GM03348 (cell line): ENCODE measurements around the gene SERGEF.

Source experiments
- DNase-seq: peaks from one replicate; pipeline ENCODE4 v3.0.0; 2012; ENCODE audit warnings: low spot score

The SERGEF gene

GRCh38 chr11:17951685-17952388, 61.0 kb downstream of the SERGEF start:
- DNase-seq = no peak

- no peak for DNase-seq
Measured at GRCh38 chr11:17950644-17951043, 62.2 kb downstream of the SERGEF start.

DNA sequence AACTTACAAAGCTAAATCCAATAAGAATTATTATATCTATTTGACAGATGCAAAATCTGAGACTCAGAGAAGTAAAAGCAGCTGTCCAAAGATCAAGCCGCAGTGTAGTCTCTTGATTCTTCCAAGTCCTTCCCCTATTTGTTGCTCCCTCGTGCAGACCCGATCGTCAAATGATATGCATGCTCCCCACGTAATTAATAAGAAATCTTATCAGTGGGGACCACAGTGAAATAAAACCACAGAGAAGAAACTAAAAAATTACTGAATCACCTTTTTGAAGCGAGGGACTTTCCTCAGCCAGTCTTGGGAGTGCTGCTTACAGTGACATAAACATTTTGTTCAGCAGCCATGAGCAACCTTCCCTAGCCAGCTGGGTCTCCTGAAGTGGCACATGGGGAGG, 64.6 kb downstream of the SERGEF start:
- DNase-seq = no peak

DNA sequence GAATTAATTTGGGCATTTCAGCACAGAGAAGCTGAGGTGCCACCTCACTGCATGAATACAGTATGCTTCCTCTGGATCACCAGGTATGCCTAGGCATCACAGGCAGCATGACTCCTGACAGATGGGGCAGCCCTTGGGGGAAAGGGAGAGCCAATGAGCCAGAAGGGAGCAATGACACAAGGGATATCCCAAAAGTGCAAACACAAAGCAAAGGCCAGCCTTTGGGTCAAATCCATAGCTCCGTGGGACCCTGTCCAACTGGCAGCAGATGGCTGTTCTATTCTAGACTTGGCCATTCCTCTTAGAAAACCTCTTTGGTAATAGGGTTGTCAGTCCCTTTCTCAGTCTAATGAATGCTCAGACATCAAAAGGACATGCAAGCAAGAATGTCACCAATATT, 73.3 kb downstream of the SERGEF start:
- no peak for DNase-seq

GRCh38 chr11:17936790-17937189, 76.1 kb downstream of the SERGEF start:
- no peak for DNase-seq

GRCh38 chr11:17934194-17934593, 78.7 kb downstream of the SERGEF start:
- no peak for DNase-seq

GRCh38 chr11:17933708-17934107, 79.1 kb downstream of the SERGEF start:
- no peak for DNase-seq

DNA sequence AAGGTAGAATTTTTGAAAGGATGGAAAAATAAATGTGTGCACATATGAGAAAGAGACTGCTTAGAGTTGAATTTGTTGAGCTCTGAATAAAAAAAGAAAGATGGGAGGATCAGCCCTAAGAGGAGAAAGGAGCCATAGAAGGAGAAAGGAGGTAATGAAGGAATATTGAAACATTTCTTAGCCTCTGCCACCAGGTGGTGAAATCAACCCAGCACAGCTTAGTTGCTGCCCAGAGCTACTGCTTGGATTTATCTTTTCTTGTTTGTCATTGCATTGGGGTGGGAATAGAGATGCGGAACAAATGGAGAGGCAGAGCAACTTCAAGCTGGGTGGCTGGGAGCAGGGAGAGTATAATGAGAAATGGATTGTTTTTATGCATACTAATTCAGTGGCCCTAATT, 80.4 kb downstream of the SERGEF start:
- DNase-seq = no peak

DNA sequence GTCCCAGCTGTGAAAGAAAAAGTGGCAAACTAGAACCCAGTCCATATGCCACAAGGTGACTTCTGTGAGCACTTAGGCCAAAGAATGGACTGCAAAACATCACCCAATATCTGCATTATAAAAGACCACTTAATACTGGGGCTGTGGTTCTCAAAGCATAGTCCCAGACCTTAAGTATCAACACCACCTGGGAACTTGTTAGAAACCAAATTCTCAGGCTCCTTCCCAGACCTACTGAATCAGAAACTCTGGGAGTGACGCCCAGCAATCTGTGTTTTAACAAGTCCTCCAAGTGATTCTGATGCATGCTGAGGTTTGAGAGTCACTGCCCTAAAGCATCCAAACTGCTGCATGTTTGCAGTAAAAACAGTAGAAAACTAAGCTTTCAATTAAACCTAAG, 81.3 kb downstream of the SERGEF start:
- no peak for DNase-seq

DNA sequence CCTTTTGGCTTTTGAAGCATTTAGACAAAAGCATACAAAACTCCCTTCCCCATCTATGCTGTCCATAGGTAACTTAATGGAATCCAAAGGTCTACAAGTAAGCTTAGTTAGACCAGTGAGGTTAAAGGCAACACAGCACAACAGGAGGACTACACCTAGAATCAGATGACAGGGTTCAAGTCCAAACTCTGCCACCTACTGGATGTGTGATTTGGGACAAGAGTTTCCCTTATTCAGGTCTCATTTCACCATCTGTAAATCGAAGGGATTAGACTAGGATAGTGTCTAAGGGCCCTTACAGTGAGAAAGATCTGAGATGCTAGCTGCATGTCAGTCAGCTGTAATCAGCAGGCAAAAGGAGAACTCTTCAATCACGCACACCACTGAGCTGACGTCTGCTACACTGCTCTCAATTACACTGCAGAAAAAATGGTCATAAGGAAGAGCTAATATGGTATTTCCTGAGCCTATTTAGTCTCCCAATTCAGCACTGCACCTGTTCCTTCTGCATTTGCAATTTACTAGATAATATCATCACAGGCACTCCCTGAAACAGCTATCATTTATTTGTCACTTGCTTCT, 82.2 kb downstream of the SERGEF start:
- no peak for DNase-seq

- DNase-seq = no peak
Measured at GRCh38 chr11:17929171-17929570, 83.7 kb downstream of the SERGEF start.

DNA sequence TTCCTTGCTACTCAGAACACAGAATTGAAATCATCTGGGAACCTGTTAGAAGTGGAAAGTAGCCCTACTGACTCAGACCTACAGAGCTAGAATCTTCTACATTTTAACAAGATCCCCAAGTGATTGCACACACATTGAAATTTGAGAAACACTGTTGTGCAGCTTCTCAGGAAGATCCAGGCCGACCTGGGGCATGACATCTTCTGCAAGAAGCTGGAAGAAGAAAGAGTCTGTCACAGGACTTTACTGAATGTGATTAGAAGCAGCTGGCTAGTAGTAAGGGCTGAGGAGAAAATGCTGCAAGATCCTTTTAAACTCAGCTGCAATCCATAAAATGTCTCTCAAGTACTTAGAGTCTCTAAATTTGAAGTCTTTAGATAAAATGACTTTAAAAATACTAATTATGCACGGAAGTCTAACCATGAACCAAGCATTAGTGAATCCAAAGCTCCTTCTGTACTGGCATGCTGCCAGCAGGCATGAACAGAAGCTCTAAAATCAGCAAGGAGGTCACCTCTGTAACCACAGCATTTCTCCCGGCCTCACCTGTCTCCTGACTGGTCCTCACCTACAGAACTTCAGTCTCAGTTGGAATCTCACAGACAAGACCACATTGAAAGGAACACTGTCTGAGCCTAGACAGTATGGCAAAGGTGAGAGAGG, 85.0 kb downstream of the SERGEF start:
- peak; percentile 35 for DNase-seq

DNA sequence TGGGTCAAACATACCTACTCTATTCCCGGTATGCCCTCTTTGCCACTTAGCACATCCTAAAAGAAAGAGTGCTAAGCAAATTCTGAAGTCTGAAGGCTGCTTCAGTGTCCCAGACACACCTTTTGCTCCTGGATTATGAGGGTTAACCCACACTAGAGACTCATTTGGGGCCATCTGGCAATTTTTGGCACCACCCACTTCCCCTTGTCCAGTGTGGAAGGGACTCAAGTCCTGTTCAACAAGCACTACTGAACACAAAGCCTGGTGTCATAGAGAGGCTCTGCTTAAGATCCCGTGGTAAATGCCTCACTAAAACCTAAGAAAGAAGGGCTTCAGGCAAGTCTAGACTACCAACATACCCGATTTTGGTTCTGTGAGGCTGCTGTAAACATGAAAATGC, 85.8 kb downstream of the SERGEF start:
- no peak for DNase-seq

DNA sequence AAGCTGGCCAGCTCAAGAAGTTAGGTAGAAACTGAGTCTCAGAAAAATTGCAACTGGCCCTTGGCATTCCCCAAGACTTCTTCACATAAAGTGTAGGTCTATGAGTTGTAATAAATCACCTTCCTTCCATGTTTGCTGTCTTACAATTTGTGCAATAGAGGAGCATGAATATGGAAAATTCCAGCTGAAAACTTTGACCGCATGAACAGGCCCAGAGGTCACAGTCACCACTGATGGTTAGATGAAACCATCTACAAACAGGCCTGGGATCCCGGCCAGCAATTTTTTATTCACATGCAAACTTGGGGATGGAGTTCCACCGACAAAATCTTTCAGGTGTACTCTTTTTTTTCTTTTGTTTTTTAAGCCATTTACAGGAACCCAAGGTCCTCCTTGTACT, 88.1 kb downstream of the SERGEF start:
- no peak for DNase-seq

DNA sequence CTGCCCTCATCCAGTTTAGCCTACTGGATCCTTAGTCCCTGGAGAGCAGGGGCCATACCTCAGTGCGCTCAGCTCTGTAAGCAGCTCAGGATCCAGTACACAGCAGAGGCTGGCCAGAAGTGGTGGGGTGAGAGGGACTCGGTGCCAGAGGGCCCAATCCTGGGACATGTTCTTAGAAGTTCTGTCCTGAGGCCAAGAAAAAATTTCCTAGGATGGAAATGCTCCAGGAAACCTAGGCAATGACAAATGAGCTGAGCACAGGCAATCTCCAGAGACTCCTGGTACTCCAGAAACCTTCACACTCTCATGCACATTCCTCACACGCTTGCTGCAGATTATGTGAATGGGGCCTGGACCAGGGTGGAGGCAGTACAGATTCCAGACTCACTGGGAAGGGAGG, 89.6 kb downstream of the SERGEF start:
- DNase-seq = no peak

DNA sequence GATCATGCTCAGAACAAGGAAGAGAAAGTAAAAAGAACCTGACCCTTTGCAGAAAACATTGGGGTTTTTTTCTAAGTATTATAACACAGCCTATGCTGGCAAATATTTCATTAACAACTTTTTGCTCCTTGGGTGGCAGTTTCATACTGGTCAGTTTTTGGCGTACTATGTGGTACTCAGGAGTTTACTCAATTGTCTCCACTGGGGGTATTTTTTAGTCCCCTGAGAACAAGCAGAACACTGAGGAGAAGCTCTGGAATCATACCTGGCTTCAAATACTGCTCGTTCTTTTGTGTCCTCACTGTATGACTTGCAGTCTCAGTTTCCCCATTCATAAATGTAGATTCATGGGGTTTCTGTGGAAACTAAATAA, 90.4 kb downstream of the SERGEF start:
- DNase-seq = no peak

DNA sequence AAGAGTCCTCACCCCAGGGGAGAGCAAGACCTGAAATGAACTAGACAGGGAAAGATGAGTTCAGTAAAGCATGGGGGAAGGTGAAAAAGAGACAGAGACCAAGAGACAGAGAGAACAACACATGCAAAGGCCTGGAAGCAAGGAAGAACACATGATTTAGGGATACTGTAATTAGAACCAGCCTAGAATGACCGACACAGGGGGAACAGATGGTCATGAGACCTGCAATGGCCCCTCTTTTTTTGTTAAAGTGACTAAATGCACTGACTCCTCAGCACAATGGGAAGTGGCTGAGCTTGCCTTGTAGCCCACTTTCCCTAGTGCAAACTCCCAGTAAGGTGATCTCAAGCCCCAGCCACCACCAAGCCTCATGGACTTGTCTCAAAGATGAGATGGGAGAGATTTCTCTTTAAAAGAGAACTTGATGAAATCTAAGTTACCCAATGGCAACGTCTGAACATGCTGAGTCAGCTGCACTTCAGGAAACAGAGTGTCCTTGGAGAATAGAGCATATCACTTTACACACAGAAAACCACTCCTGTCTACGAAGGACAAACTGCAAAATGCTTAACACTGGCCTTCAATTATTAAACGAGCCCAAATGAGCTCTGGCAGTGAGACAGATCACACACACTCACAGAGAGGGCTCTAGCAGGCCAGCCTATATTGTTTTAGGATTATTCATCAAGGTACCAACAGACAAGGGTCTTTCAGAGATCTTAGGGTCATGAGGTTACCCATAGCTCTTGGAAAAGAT, 91.0 kb downstream of the SERGEF start:
- peak; percentile 44 for DNase-seq

DNA sequence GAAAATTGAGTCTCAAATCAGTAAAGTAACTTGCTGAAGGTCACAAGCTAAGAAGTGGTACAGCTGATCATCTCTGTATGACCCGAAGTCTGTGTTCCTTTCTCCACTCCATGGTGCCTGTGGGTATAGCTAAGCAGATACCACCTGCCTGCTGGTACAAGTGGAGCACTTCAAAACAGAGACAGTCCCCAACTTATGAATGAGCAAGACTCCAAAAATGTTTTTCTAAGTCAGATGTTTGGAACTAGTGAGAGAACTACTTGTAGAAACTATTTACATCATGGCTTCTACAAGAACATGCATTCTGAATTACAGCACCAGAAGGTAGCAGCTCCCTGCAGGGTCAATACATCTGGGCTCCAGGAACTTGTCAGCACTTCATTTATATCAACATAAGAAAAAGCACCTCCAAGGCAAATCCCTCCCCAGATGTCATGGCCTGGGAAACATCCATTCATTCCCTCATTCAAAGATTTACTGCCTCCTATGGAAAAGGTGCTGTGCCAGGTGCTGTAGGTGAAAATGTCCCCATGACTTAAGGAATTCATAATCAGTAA, 94.7 kb downstream of the SERGEF start:
- no peak for DNase-seq

DNA sequence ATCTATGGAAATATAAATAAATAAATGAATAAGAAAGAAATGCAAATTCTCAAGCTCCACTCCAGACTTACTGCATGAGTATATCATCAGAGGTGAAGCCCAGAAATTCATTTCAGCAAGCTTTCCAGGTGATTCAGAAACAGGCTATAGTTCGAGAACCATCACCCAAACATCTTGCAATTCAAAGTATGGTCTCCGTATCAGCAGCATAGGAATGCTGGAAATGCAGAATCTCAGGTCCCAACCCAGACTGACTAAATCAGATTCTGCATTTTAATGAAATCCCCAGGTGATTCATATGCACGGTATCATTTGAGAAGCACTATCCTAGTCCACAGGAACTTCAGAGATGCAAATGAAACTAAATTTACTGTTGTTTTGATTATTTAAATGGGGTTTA, 95.3 kb downstream of the SERGEF start:
- no peak for DNase-seq

- DNase-seq = no peak
Measured at GRCh38 chr11:17915500-17916143, 97.2 kb downstream of the SERGEF start.

DNA sequence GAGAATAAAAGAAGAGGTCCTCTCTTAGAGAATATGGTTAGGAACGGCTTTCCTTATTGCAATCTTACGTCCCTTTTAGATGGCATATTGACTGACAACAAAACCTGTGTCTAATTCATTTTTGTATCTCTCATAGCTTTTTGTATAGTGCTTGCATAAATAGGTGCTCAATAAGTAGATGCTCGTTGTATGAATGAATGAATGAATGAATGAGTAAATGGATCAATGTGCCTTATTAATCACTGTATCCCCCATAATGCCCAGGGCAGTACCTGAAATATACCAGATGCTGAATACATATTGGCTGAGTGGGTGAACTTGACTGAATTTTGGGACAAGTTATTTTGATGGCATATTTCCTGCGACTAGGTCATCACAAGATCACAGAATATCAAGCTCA, 97.9 kb downstream of the SERGEF start:
- DNase-seq = no peak

DNA sequence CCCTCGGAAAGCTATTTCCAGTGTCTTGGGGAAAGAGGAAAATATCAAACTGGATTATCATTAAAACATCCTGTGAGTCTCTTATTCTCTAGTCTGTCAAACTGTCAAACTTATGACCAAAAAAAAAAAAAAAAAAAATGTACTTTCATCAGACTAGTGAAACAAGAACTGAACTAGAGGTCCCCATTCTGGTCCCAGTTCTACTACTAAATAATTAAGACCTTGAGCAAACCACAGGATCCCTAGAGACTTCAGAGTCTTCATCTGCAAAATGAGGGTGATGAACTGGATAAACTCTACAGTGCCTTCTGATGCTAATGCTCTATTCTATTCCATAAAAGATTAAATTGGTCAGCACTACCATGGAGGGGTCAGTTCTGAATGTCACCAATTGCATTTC, 105.8 kb downstream of the SERGEF start:
- DNase-seq = no peak
